HepG2 (cell line): Measurements from ENCODE around the gene OMG. TPM values are rescaled to one million over a fixed set of nuclear protein-coding genes. Genes with fewer than 3 reads are reported as not detected.

Experiments
- ATAC-seq: fragments of 200-7000 bp; cut with Tn5 transposase; 3 replicates; pipeline ENCODE4 v1.9.1; 2020; ENCODE audit warnings: mild to moderate bottlenecking, moderate library complexity
- BruUV-seq: library from RNA; stranded (reverse); fragments of 400-500 nt; replicated peaks from 2 replicates; lab custom pipeline; 2021; lab: Mats Ljungman, UMichigan
- CTCF ChIA-PET: fragments of 300-600 bp; formaldehyde crosslinking; extraction: SDS; loops from one replicate; lab custom pipeline; 2021; ENCODE audit warnings: low total read pairs, inconsistent platforms, low intra/inter-chr PET ratio; lab: Yijun Ruan, JAX
- POLR2A ChIA-PET: fragments of 350-600 bp; sonication (Branson Sonifier 250); formaldehyde crosslinking; loops from one replicate; lab custom pipeline; 2020; ENCODE audit warnings: antibody characterized with exemption, inconsistent platforms; lab: Yijun Ruan, JAX
- DNase-seq: peaks from one replicate; pipeline ENCODE4 v3.0.0-alpha.2; 2015; ENCODE audit warnings: low spot score
- FAIRE-seq: peaks from 3 replicates; lab custom pipeline; 2011; peaks lifted over from hg19 to GRCh38; lab: Jason Lieb, UNC
- H2AFZ ChIP-seq: one replicate; pipeline ENCODE4 v1.6.1; 2011; ENCODE audit warnings: low read length, inconsistent platforms
- H3K27ac ChIP-seq: fragments of 300-600 bp; 3 replicates; pipeline ENCODE4 v1.8.0; 2011; ENCODE audit warnings: mixed run types, mild to moderate bottlenecking, mixed read lengths, low read length, inconsistent platforms; ENCODE audit not compliant: insufficient read depth; ENCODE audit errors: extremely low read length
- H3K27me3 ChIP-seq, 2 experiments: fragments of 200-600 bp in 1 of 2; 2 replicates in 1 of 2; 3 replicates in 1 of 2; pipeline versions ENCODE4 v1.6.0 to v1.8.0; 2011; ENCODE audit warnings: low read length in 2 of 2, mild to moderate bottlenecking in 2 of 2, moderate library complexity in 2 of 2, inconsistent platforms in 1 of 2; ENCODE audit not compliant: insufficient read depth in 2 of 2, control insufficient read depth in 1 of 2
- H3K36me3 ChIP-seq, 2 experiments: fragments of 200-600 bp in 1 of 2; replicated peaks in 1 of 2; 2 replicates in 1 of 2; 3 replicates in 1 of 2; pipeline versions ENCODE4 v1.5.1 to v1.8.0; 2011; ENCODE audit warnings: low read length in 2 of 2, inconsistent platforms in 1 of 2; ENCODE audit not compliant: insufficient read depth in 2 of 2, control insufficient read depth in 1 of 2
- H3K4me1 ChIP-seq: 2 replicates; pipeline ENCODE4 v1.5.1; 2012; ENCODE audit warnings: low read length, inconsistent platforms; ENCODE audit not compliant: insufficient read depth
- H3K4me2 ChIP-seq: 2 replicates; pipeline ENCODE4 v1.6.0; 2011; ENCODE audit warnings: low read depth, low read length, inconsistent platforms
- H3K4me3 ChIP-seq, 3 experiments: fragments of 200-600 bp in 1 of 3; sonication (generic), shearing (Covaris generic) in 1 of 3; replicated peaks in 1 of 3; 2 replicates each; pipeline ENCODE4 v1.5.1; 2011 to 2016; ENCODE audit warnings: low read length in 3 of 3, inconsistent platforms in 2 of 3, low read depth in 2 of 3, mild to moderate bottlenecking in 2 of 3, control low read depth in 1 of 3, mixed read lengths in 1 of 3; ENCODE audit not compliant: insufficient read depth in 1 of 3
- H3K79me2 ChIP-seq: one replicate; pipeline ENCODE4 v1.6.1; 2011; ENCODE audit warnings: low read length, inconsistent platforms; ENCODE audit not compliant: insufficient read depth
- H3K9ac ChIP-seq: 2 replicates; pipeline ENCODE4 v1.6.0; 2011; ENCODE audit warnings: mild to moderate bottlenecking, low read depth, low read length, inconsistent platforms; ENCODE audit not compliant: insufficient read depth
- H3K9me3 ChIP-seq: 2 replicates; pipeline ENCODE4 v1.5.1; 2012; ENCODE audit warnings: mild to moderate bottlenecking, low read length
- H4K20me1 ChIP-seq: 2 replicates; pipeline ENCODE4 v1.6.0; 2011; ENCODE audit warnings: inconsistent platforms, mild to moderate bottlenecking, low read length, moderate library complexity; ENCODE audit not compliant: insufficient read depth
- AGO1 ChIP-seq: fragments of 200-400 bp; formaldehyde crosslinking; IDR thresholded peaks from 2 replicates; pipeline ENCODE4 v1.6.1; 2017; ENCODE audit warnings: mild to moderate bottlenecking, low read depth, low read length, moderate library complexity; ENCODE audit not compliant: poor library complexity, severe bottlenecking
- CEBPB ChIP-seq: IDR thresholded peaks from 2 replicates; pipeline ENCODE4 v1.6.1; 2011; ENCODE audit warnings: low read depth, low read length, improper control_type of control experiment, borderline replicate concordance
- CEBPG ChIP-seq: IDR thresholded peaks from 2 replicates; pipeline ENCODE4 v1.6.1; 2016
- FOXO1 ChIP-seq: sonication (generic); formaldehyde crosslinking; IDR thresholded peaks from 2 replicates; pipeline ENCODE4 v1.4.0; 2020; ENCODE audit warnings: missing genetic modification reagents
- FOXP1 ChIP-seq, 2 experiments: fragments of 450-650 bp in 1 of 2; IDR thresholded peaks; 2 replicates each; pipeline ENCODE4 v1.6.1; 2017 to 2018; ENCODE audit warnings: antibody characterized with exemption in 1 of 2
- GATAD2A ChIP-seq: IDR thresholded peaks from 2 replicates; pipeline ENCODE4 v1.6.1; 2016
- KDM5B ChIP-seq: sonication (generic); formaldehyde crosslinking; IDR thresholded peaks from 2 replicates; pipeline ENCODE4 v1.4.0; 2020; ENCODE audit warnings: missing genetic modification reagents, mild to moderate bottlenecking, borderline replicate concordance
- MAFK ChIP-seq, 2 experiments: IDR thresholded peaks in 1 of 2; conservative IDR thresholded peaks in 1 of 2; 2 replicates each; pipeline ENCODE4 v1.6.1; 2011; ENCODE audit warnings: improper control_type of control experiment in 2 of 2, low read length in 2 of 2
- MATR3 ChIP-seq: sonication (generic); formaldehyde crosslinking; IDR thresholded peaks from 2 replicates; pipeline ENCODE4 v1.4.0; 2020; ENCODE audit warnings: missing genetic modification reagents
- NCOR1 ChIP-seq: fragments of 200-600 bp; sonication (generic); IDR thresholded peaks from 2 replicates; pipeline ENCODE4 v1.7.0; 2017; ENCODE audit warnings: antibody characterized with exemption, low read length, borderline replicate concordance
- NFRKB ChIP-seq: fragments of 450-650 bp; IDR thresholded peaks from 2 replicates; pipeline ENCODE4 v1.6.1; 2017
- SOX13 ChIP-seq, 3 experiments: fragments of 450-650 bp in 1 of 3; sonication (generic) in 1 of 3; formaldehyde crosslinking in 1 of 3; IDR thresholded peaks in 2 of 3; conservative IDR thresholded peaks in 1 of 3; 2 replicates each; pipeline versions ENCODE4 v1.5.0 to v1.6.1; 2016 to 2020; ENCODE audit warnings: antibody characterized with exemption in 1 of 3, mild to moderate bottlenecking in 1 of 3, missing compliant biosample characterization in 1 of 3, missing genetic modification reagents in 1 of 3, moderate library complexity in 1 of 3
- SOX5 ChIP-seq: IDR thresholded peaks from 2 replicates; pipeline ENCODE4 v1.6.1; 2016; ENCODE audit warnings: borderline replicate concordance
- SOX6 ChIP-seq, 2 experiments: fragments of 450-650 bp in 1 of 2; sonication (generic) in 1 of 2; formaldehyde crosslinking in 1 of 2; IDR thresholded peaks; 2 replicates each; pipeline versions ENCODE4 v1.4.0 to v1.6.1; 2017 to 2020; ENCODE audit warnings: antibody characterized with exemption in 1 of 2, mild to moderate bottlenecking in 1 of 2, missing genetic modification reagents in 1 of 2
- TBL1XR1 ChIP-seq: fragments of 150-350 bp; IDR thresholded peaks from 2 replicates; pipeline ENCODE4 v1.6.1; 2014; ENCODE audit warnings: borderline replicate concordance, low read length; ENCODE audit not compliant: partially characterized antibody
- WGBS: methylation state at CpG from one replicate; pipeline ENCODE4 v1.1.6; 2017; ENCODE audit warnings: low lambda C conversion rate; 5-methylcytosine and 5-hydroxymethylcytosine counted together
- in situ Hi-C: cut with HindIII; loops from 2 replicates; pipeline ENCODE4 v1.10.0; 2017; ENCODE audit warnings: low pct_unique_long_range_greater_than_20kb; ENCODE audit not compliant: extremely low pct_ligation_motif_present
- intact Hi-C: fragments of 100-400 bp; cut with micrococcal nuclease; formaldehyde crosslinking; loops from one replicate; pipeline ENCODE4 v1.10.0; 2022; ENCODE audit not compliant: unreplicated experiment
- polyA plus RNA-seq, 8 experiments: library from polyadenylated mRNA; depleted of rRNA in 3 of 8; stranded (reverse) in 7 of 8; unstranded in 1 of 8; fragments of >200 nt; fragmentation: Illumina TruSeq in 4 of 8; extraction: Trizol in 4 of 8; gene quantifications; 2 replicates each; pipeline versions ENCODE4 v1.2.1 to v1.2.3, GENCODE V29; 2011 to 2016; ENCODE audit warnings: low read depth in 4 of 8, missing spikeins in 1 of 8, mixed read lengths in 1 of 8; ENCODE audit not compliant: insufficient read depth in 1 of 8
- total RNA-seq, 5 experiments: library from RNA; depleted of rRNA; stranded (reverse); fragments of >200 nt; fragmentation: Illumina TruSeq; extraction: Trizol; gene quantifications; 2 replicates each; pipeline ENCODE4 v1.2.3, GENCODE V29; 2016; ENCODE audit warnings: low read depth in 1 of 5
- TF ChIP-seq, protein P1 (sequence below): IDR thresholded peaks from 2 replicates; pipeline ENCODE4 v1.6.1; 2016; ENCODE audit warnings: low read depth, control low read depth
- TF ChIP-seq, protein P2 (sequence below): sonication (generic); formaldehyde crosslinking; IDR thresholded peaks from 2 replicates; pipeline ENCODE4 v1.4.0; 2020; ENCODE audit warnings: mild to moderate bottlenecking, low read depth, missing genetic modification reagents

OMG gene
- total and polyA plus RNA-seq, 2 of the 13 experiments (the other 11 are each of a cell fraction or from before 2014, with no cell fraction given), result not detected

DNA sequence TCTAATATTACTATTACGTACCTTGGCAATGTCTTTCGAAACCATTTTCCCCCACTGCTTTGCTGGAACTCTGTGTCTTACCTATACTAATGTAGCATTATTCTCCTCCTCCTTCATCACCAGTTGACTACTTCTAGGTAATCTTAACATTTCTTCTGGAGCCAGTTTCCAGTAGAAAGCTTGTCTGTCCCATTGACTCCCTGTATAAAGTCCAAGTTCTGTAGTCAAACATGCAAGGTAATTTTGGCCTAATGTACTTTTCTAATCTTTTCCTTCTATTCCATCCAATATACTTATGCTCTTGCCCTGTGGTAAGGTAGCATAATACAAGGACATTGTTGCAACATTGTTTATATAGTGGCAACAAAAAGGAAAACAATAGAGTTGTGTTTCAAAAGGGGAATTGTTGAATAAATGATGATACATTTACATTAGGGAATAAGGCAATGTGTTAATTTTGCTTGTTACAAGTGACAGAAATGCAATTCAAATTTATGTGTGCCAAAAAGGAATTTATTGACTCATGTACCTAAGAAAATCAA is 27.9 kb downstream of the OMG start:
- Histone ChIP-seq H3K4me1 (peaks cover 25% of the 10 kb centered on the region), H3K27ac (no peak overlapping the region), H3K9me3 (no peaks in the 10 kb centered on the region), H3K36me3 (peaks cover 2 to 25% of the 10 kb centered on the region in 2 experiments; a peak in 3 of 5 replicates), H4K20me1 (no peaks in the 10 kb centered on the region), H3K4me3 (no peak overlapping the region), H3K79me2 (no peaks in the 10 kb centered on the region), H3K4me2 (no peak overlapping the region), H2AFZ (no peak overlapping the region), H3K27me3 (no peaks in the 10 kb centered on the region), H3K9ac (no peak overlapping the region)
- no peak for TF ChIP-seq NFRKB
- TF ChIP-seq FOXO1, result no peak
- TF ChIP-seq AGO1, result no peak
- TF ChIP-seq MATR3 (CRISPR knock-in tag), result no peak
- TF ChIP-seq CEBPB, result peak; percentile 56; the same call in 1 of the 2 replicates
- TF ChIP-seq KDM5B, result no peak
- TF ChIP-seq FOXP1 (IDR thresholded peaks at IDR 0.05), result no peak
- peak; percentile 44 for TF ChIP-seq FOXP1 (CRISPR knock-in tag; IDR thresholded peaks at IDR 0.05)
- TF ChIP-seq MAFK (conservative IDR thresholded peaks at IDR 0.05 in 1 of 2, IDR thresholded peaks at IDR 0.05 in 1 of 2; ENCODE audit: low read length in 2 of 2), result no peak
- TF ChIP-seq SOX5, result peak; percentile 79; the same call in 1 of the 2 replicates
- no peak for TF ChIP-seq SOX13 (IDR thresholded peaks at IDR 0.05)
- TF ChIP-seq SOX13 (CRISPR knock-in tag; conservative IDR thresholded peaks at IDR 0.05 in 1 of 2, IDR thresholded peaks at IDR 0.05 in 1 of 2), result peak in 1 of 2 experiments; percentile 83; a peak in 2 of 4 replicates
- TF ChIP-seq, protein P1, sequence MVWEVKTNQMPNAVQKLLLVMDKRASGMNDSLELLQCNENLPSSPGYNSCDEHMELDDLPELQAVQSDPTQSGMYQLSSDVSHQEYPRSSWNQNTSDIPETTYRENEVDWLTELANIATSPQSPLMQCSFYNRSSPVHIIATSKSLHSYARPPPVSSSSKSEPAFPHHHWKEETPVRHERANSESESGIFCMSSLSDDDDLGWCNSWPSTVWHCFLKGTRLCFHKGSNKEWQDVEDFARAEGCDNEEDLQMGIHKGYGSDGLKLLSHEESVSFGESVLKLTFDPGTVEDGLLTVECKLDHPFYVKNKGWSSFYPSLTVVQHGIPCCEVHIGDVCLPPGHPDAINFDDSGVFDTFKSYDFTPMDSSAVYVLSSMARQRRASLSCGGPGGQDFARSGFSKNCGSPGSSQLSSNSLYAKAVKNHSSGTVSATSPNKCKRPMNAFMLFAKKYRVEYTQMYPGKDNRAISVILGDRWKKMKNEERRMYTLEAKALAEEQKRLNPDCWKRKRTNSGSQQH (CRISPR knock-in tag), result no peak
- TF ChIP-seq CEBPG (CRISPR knock-in tag), result peak; percentile 51
- TF ChIP-seq, protein P2, sequence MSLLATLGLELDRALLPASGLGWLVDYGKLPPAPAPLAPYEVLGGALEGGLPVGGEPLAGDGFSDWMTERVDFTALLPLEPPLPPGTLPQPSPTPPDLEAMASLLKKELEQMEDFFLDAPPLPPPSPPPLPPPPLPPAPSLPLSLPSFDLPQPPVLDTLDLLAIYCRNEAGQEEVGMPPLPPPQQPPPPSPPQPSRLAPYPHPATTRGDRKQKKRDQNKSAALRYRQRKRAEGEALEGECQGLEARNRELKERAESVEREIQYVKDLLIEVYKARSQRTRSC (CRISPR knock-in tag), result no peak
- TF ChIP-seq TBL1XR1, result no peak
- TF ChIP-seq NCOR1, result no peak
- TF ChIP-seq GATAD2A, result 0 out of 2 replicates have a peak, but pooled peaks have one; percentile 41
- TF ChIP-seq SOX6 (IDR thresholded peaks at IDR 0.05), result no peak
- peak; percentile 58; the same call in 1 of the 2 replicates for TF ChIP-seq SOX6 (CRISPR knock-in tag; IDR thresholded peaks at IDR 0.05)
- POLR2A ChIA-PET, result no interaction called here
- in situ Hi-C loops, result no loop called here
- FAIRE-seq (no peak), ATAC-seq (no peak), DNase-seq (peak; percentile 36)
- intact Hi-C loops, result no loop called here
- CTCF ChIA-PET, result no interaction called here
- WGBS, result 98% methylated on average over 2 of the region's 2 CpGs
- BruUV-seq, result no TSS peak
